Stimulated activated CD4-positive, alpha-beta T cell treated with anti-CD3 and anti-CD28 coated beads, Interleukin-12 subunit alpha, Interleukin-12 subunit beta, amount 100 ng/mL, for 24 hours (primary cell): ENCODE measurements around the gene VWA3A.
A peak's percentile ranks its signal among the peaks of the same experiment; 100 is the strongest.
"Not testable (repeated sequence)": the region's sequence is repeated elsewhere in the genome, so short reads cannot be mapped to it uniquely, and the experiment has no call there.

Experiments used
- DNase-seq, 2 experiments: peaks; one replicate each; pipeline ENCODE4 v3.0.0-alpha.2; 2020; ENCODE audit warnings: low read depth in 2 of 2

VWA3A gene, protein sequence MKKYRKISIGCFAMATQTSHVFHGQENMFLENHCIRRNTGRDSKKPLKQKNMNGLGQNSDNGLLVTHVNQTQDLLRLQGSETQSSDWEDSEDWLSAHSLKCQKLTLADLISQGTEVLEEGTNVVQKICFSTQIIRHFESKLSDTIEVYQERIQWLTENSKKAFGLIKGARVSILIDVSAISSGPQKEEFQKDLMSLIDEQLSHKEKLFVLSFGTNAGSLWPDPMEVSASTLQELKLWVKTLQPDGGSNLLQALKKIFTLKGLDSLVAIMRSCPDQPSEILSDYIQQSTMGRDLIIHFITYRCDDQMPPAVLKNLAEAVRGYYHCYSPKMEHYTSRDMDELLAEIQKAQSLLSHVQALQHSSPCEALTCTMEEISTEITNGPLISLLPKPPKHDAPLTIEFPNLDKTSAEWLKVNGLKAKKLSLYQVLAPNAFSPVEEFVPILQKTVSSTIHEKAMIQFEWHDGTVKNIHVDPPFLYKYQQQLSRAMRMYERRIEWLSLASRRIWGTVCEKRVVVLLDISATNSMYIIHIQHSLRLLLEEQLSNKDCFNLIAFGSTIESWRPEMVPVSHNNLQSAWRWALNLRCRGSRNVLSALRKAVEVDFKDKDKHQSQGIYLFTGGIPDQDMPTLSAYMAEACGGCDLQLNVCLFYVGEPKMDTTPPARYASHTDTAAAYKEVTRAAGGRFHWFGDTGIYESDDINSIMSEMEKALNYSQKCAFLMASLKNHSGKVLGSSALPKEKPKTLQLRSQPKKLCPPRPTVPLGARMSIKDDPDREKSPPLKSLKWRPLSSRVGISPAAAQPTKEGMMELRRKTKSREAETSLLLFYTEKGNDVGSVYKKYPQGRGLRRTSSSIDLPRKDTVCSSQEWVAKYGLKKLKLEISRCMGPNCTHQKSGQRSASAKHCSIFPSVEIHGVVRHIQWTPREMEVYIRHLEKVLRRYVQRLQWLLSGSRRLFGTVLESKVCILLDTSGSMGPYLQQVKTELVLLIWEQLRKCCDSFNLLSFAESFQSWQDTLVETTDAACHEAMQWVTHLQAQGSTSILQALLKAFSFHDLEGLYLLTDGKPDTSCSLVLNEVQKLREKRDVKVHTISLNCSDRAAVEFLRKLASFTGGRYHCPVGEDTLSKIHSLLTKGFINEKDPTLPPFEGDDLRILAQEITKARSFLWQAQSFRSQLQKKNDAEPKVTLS

DNA sequence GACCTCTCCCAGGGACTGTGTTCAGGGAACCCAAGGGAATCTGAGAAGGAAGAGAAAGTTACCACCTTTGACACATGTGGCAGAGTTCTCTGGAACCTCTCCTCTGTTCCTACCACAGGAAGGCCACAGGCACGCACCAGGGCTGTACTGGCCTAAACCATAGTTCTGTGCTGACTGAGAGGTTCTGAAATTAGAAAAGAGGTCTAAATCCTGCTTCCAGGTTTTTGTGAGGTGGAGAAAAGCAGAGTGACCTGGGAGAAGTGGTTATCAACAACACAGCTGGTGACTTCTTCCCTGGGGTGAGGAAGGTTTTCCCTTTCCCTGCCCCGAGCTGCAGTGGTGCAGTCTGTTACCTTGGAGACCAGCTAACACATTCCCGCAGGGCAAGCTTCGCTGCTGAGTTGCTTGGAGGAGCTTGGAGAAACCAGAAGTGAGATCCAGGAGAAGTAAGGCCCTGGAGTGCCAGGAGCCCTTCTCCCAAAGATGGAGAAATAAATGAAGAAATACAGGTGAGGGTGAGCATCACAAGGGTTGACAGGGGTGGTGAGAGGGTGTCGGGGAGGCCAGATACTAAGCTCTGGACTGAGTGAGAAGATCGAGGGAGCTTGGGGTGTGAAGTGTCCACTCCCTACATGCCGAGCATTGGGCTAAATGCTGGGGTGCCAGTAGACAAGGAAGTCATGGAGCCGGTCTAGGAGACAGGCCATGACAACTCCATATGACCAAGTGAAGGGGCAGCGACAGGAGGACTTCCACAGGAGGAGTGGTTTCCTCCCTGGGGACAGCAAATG, at the start of gene VWA3A:
TSS of gene VWA3A (plus strand) at position 399 of the 791 bp plus-strand sequence. CDS start at position 496, 97 bp downstream.
- DNase-seq: no peak

DNA sequence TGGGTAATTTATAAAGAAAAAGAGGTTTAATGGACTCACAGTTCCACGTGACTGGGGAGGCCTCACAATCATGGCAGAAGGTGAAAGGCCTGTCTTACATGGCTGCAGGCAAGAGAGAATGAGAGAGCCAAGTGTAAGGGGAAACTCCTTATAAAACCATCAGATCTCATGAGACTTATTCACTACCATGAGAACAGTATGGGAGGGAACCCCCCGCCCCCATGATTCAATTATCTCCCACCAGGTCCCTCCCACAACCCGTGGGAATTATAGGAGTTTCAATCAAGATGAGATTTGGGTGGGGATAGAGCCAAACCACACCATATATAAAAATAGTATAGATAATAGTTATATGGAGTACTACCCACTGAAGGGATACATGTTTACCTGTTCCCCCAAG, 48.5 kb upstream of the VWA3A start:
- not testable (repeated sequence) for DNase-seq

DNA sequence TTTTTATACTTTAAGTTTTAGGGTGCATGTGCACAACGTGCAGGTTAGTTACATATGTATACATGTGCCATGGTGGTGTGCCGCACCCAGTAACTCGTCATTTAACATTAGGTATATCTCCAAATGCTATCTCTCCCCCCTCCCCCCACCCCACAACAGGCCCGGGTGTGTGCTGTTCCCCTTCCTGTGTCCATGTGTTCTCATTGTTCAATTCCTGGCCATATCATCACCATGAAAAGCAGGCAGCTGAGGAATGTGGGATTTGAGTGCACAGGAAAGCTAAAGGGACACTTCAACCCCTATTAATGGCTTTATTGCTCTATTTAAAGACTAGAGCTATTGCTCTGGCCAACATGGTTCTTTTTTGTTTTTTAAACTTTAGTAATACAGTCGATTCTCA, 46.5 kb upstream of the VWA3A start:
- DNase-seq: not testable (repeated sequence)

DNA sequence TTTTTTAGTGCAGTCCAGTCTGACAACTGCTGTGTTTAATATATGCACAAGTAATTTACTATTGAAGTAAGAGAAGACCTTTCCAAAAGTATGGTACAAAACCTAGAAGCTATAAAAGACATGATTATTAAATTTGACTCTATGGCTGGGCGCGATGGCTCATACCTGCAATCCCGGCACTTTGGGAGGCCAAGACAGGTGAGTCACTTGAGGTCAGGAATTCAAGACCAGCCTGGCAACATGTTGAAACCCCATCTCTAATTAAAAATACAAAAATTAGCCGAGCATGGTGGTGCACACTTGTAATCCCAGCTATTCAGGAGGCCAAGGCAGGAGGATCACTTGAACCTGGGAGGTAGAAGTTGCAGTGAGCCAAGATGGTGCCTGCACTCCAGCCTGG, 41.4 kb upstream of the VWA3A start:
- DNase-seq: no peak

DNA sequence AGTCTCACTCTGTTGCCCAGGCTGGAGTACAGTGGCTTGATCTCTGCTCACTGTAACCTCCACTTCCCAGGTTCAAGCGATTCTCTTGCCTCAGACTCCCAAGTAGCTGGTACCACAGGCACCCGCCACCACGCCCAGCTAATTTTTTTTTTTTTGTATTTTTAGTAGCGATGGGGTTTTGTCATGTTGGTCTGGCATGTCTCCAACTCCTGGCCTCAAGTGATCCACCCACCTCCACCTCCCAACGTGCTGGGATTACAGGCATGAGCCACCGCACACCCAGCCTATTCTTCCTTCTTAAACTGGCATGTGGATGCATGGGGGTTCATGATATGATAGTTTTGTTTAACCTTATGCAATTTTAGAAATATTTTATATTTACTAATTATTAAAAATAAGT, 39.4 kb upstream of the VWA3A start:
- no peak for DNase-seq

DNA sequence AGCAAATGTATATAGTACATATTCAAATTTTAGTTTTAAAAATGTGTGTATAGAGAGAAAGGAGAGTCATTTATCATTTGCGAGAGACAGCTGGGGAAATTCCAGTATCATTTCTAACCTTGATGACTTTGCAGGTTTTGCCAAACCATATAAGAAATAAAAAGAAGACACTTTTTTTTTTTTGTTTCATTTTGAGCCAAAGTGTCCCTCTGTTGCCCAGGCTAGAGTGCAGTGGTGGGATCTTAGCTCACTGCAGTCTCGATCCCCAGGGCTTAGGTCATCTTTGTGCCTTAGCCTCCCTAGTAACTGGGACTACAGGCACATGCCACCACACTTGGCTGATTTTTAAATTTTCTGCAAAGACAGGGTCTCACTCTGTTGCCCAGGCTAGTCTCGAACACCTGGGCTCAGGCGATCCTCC, 38.4 kb upstream of the VWA3A start:
- no peak for DNase-seq

DNA sequence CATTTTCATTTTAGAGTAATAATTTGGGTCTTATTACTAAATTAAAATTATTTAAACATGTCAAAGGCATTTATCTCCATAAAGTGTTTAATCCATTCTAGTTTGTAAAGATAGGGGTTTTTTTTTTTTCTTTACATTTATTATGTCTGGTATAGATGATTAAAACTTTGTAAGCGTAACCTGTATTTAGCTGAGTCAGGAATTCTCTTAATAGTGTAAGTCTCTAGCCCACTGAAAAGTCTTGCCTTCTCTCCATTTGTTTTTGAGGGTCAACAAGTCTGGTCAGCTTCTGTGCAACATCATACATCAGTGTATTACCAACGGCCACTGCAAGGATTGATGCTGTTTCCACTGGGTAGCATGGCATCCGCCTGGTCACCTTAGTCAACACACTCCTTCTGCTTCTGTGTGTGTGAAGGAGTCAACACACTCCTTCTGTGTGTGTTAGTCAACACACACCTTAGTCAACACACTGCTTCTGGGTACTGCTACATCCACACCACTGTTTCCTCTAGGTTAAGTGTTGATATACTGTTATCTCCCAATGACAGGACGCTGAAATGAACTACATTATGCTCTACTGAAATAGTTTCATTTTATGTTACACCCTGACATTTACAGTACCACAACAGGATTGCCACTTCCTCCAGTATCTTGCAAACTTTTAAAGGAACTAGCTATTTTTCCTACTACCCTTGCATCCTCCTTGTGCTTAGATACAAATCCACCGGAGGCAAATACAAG, 37.3 kb upstream of the VWA3A start:
- DNase-seq: no peak

DNA sequence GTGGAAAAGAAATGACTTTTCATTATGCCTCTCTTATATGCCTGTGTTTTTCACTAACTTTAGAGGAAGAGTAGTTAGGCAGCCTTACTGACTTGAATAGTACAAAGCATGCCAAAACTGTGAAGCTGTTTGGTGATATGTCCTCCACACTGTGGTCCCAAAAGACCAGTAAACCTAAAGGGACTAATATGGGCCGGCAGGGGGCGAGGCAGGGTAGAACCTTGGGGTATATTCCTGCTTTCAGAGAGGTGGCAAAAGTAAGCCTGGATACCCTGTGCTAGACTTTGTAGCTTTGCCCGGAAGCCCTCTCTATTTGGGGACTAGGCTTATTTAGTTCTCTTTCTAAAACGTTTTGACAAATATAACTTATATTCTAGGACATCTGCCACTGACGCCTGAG, 36.5 kb upstream of the VWA3A start:
- no peak for DNase-seq

DNA sequence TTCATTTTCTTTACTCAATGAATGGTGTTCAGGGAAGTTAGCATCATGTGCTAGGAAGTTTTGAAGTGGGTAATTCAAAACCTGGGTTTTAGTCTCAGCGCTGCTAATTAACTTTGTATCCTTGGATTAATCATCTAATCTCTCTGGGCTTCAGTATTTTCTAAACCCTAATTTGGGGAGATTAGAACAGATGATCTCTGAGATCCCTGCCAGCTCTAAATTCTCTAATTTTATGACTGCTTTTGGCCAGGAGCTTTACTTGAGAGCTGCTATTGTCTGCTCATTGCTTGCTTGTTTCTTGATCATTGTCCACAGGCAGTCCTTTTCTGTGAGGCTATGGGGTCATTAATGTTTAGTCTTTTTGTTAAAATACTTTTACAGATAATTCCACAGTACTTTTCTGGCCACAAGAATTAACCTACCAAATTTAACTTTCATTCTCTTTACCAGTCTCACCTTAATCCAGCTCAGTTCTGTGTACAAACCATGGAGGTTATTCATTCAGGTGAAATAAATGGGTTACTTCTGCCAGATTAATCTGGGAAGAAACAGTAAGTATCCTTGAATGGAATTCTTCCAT, 28.4 kb upstream of the VWA3A start:
- DNase-seq: no peak

DNA sequence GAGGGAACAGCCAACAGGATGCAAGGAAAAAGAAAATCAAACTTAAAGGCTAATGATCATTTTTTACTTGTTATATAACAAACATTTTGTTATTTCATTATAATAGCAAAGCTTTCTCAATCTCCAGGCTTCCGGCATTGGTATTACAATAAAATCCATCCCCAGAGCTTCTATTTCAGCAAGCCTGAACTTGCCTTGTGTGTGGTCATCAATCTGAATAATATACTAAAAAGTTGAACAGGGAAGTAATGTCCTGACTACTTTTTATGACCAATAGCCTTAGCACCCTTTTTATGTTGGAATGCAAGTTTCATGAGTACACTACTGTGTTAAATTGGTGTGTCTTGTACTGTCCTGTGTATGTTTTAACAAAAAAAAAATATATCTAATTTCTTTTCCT, 27.1 kb upstream of the VWA3A start:
- DNase-seq: no peak

DNA sequence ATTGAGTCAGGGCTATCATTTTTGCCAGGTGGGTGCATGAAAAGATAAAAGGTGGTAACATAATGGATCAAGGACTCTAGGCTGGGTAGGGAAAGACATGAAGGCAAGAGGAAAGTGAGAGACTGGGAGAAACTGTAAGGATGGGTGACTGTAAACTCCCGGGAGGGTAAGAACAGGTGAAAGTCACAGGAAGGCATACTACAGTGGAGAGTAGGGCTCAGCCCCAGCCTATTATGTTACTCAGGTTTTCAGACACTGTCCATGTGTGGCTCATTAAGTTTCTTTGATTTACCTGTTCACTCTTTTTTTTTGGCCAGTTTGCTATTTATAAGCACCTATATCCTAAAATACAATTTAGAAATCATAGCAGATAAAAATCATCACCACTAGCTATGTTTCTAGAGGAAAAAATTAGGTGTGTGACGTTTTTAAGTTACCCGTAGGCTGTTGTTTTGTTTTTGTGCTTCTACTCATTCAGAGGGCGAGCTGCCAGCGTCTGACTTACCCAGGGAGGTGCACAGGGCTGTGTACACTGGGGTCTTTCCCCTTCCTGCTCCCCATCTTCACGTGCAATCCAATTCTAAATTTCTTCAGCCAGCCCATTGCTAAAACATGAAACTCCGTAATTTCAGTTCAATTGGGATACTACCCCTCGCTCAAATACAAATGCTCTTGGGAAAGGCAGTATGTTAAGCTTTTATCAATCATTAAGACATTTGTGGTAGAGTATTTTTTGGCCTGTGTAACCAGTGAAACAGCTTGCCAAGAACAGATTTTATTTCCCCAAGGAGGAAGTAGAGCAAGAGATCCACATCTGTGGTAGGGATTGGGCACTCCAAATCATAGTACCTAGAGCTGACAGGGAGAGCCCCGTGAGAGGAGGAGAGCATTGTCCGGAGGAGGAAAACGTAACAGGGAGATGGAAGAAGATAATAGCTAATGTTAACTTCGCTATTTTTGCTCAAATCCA, 21.7 kb upstream of the VWA3A start:
- no peak for DNase-seq

DNA sequence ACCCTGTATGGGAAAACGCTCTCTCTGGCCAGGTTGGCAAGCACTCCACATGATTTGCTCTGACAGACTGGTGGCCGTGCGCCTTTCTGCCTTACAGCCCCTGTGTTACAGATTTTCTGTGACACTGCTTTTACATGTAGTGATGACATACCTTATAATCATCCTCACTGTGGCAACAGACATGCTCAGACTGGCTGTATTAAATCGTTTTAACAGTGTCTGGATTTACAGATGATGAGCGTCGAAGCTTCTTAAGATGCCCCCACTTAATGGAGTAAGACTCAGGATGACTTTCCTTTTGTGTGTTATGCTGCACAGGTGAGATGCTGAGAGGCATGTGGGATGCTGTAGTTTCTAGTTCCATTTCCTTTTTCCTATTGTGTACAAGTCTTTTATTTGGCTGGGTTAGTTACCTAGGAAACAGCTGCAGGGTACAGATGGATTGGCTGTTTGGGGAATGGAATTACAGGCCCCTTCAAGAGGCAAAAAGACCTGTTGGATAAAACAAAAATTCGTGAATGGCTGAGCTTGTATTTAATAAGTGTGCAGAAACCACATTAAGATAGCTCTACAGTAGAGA, 20.9 kb upstream of the VWA3A start:
- no peak for DNase-seq

DNA sequence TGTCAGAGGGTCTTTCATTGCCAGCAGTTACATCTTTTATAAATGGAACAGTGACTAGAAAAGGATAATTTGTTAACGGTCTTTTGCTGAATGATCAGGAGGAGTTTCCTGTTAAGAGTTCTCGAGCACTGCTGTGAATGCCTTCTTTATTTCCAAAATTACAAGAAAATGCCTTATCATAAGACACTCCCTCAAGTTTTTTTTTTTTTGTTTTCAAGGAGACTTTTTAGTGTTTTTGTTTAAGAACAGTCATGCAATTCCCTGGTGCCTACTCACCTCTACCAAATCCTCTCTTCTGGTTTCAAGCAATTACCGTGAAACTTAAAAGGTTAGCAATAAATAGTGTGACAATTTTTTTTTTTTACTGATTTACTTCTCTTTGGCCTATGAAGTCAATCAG, 19.0 kb upstream of the VWA3A start:
- DNase-seq: no peak

DNA sequence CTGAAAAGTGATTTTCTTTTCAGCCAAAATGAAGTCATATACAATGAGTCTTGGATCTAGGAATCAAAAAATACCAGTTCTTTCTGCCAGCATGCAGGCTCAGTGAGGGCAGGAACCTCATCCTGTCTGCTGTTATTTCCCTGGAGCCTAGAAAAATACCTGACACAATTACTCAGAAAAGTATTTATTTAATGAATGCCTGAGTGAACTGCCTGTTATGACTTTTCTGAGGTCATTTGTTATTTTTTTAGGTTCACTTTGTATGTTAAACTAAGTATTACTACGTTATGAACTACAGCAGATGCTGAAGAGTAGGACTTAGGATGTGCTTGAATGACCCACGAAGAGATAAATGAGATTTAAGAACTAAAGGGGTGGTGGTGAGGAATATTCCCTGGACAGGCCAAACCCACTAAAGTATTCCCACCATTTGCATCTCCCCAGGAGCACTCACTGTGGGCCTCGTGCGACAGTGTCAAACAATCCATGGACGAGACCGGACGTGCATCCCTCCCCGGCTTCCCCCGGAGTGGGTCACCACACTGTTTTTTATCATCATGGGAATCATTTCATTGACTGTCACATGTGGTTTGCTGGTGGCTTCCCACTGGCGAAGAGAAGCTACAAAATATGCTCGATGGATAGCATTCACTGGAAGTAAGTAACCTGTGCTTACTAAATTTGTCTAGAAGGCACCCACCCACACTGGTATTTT, 17.1 kb upstream of the VWA3A start:
- no peak for DNase-seq

DNA sequence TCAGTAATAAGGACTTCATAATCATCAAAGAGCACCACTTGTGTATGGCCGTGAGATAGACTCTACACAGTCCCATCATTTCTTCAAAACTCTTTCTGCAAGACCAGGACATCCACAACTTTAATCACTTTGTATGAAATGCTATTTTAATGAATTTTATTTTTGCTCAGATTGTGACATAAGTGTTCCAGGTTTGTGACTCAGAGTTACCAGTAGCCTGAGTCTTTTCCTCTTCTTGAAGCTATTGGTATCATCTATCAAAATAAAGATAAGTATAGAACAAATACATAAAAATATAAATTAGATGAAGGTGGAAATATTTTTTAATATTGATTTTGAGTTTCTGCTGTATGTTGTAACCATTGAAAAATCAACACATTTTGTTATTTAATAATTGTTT, 16.6 kb upstream of the VWA3A start:
- DNase-seq: no peak

DNA sequence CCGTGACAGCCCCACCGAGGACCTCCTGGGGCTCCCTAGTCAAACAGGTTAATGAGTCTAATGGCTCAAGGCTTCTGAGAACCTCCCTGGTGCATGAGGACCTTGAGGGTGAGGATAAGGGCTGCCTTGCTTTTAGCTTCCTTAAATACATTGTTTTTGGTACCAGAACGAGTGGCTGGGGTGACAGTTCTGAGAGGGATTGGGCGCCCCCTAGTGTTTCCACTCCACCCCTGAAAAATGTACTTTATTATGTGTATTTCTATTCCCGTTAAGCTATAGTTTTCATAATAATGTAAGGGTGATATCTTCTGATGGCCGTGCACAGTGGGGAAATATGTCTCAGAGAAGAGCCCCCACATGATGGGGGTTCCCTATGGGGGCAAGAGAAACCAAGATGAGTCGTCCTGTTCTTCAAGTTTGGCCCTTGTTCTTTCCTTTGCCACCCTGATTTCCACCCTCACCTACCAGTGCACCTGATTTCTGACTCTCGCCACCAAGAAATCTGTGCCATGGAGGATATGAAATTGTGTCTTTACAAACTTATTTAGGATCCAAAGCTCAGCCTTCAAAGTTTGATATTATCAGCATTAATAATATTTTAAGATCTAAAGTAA, 14.5 kb upstream of the VWA3A start:
- peak; percentile 52 to 71 for DNase-seq

DNA sequence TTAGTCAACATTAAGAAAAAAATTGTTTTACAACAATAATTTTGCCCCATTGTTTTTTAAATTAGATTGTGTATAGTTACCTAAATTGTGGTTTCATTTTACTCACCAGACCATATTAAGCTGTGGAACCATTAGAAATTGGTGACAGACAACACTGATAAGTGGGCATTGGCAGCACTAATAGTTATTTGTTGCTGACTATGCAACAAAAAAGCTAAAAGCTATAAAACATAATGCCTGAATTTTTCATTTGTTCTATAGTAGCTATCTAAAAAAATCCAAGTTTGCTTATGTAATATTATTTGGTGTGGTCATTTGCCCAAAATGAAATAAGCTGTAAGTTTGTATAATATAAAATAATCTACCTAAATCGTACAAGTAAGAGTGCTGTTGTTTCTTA, 13.7 kb upstream of the VWA3A start:
- no peak for DNase-seq

DNA sequence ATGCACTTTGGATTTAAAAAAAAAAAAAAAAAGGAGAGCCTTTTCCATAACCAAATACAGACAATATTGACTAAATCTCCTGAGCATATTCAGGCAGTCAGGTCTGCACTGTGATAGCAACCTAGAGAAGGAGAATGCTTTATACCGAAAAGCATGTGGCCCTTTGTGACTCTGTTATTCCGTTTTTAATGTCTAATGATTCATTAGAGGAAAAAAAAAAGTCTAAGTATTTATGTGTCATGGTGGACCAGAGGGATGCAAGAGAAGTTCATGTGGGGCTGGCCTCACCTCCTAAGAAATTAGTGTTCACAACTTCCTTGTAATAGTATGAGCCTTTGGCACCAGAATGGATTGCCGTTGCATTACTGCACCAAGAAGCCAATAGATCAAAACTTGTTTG, 11.3 kb upstream of the VWA3A start:
- no peak for DNase-seq
